H1 (cell line): ENCODE data around the gene HIC2. TPM values are rescaled to one million over a fixed set of nuclear protein-coding genes. Genes with fewer than 3 reads are reported as not detected.
"Not testable (repeated sequence)": the region's sequence is repeated elsewhere in the genome, so short reads cannot be mapped to it uniquely, and the experiment has no call there.

Experiments
- CTCF ChIA-PET: fragments of 300-600 bp; sonication (Branson Sonifier 250); formaldehyde crosslinking; loops from one replicate; lab custom pipeline; 2021; ENCODE audit not compliant: partially characterized antibody; lab: Charles Lee
- POLR2A ChIA-PET: fragments of 300-600 bp; sonication (Branson Sonifier 250); formaldehyde crosslinking; loops from one replicate; lab custom pipeline; 2021; ENCODE audit warnings: inconsistent platforms; ENCODE audit not compliant: partially characterized antibody; lab: Charles Lee
- DNase-seq, 2 experiments: peaks; one replicate each; pipeline versions ENCODE4 v3.0.0 to v3.0.0-alpha.2; 2010 to 2022; ENCODE audit warnings: low spot score in 2 of 2, low read depth in 1 of 2, mixed read lengths in 1 of 2
- FAIRE-seq: peaks from 2 replicates; lab custom pipeline; 2011; peaks lifted over from hg19 to GRCh38; lab: Jason Lieb, UNC
- H2AFZ ChIP-seq: 2 replicates; pipeline ENCODE4 v1.8.1; 2012; ENCODE audit warnings: low read length, inconsistent platforms
- H2AK5ac ChIP-seq: 2 replicates; pipeline ENCODE4 v1.6.1; 2013; ENCODE audit warnings: low read depth, low read length
- H2BK120ac ChIP-seq: replicated peaks from 2 replicates; pipeline ENCODE3; 2013; ENCODE audit warnings: low read depth, low read length, inconsistent platforms
- H2BK12ac ChIP-seq: 2 replicates; pipeline ENCODE4 v1.6.1; 2013; ENCODE audit warnings: low read depth, low read length
- H2BK15ac ChIP-seq: 2 replicates; pipeline ENCODE4 v1.6.1; 2013; ENCODE audit warnings: low read length
- H2BK20ac ChIP-seq: 2 replicates; pipeline ENCODE4 v1.6.1; 2013; ENCODE audit warnings: low read length
- H2BK5ac ChIP-seq: 2 replicates; pipeline ENCODE4 v1.6.1; 2013; ENCODE audit warnings: low read depth, low read length
- H3K14ac ChIP-seq: 2 replicates; pipeline ENCODE4 v1.6.1; 2013; ENCODE audit warnings: inconsistent platforms; ENCODE audit not compliant: insufficient read length
- H3K18ac ChIP-seq: 2 replicates; pipeline ENCODE4 v1.6.1; 2013; ENCODE audit warnings: low read length; ENCODE audit errors: extremely low read depth
- H3K23ac ChIP-seq: 2 replicates; pipeline ENCODE4 v1.6.1; 2013; ENCODE audit warnings: inconsistent platforms; ENCODE audit not compliant: insufficient read length
- H3K23me2 ChIP-seq: 2 replicates; pipeline ENCODE4 v1.6.1; 2013; ENCODE audit warnings: low read depth, low read length
- H3K27ac ChIP-seq: 2 replicates; pipeline ENCODE4 v1.6.1; 2011; ENCODE audit warnings: low read depth, low read length, inconsistent platforms
- H3K27me3 ChIP-seq, 4 experiments: replicated peaks in 1 of 4; 1 replicate in 1 of 4; 2 replicates in 3 of 4; pipeline versions ENCODE4 v1.6.1 to v1.8.1; 2011 to 2013; ENCODE audit warnings: low read length in 3 of 4, mild to moderate bottlenecking in 3 of 4, inconsistent platforms in 2 of 4, mixed read lengths in 2 of 4, moderate library complexity in 1 of 4; ENCODE audit not compliant: control insufficient read depth in 3 of 4, insufficient read depth in 3 of 4; ENCODE audit errors: extremely low read depth in 1 of 4
- H3K36me3 ChIP-seq, 4 experiments: 2 replicates each; pipeline versions ENCODE4 v1.6.1 to v1.8.1; 2011 to 2013; ENCODE audit warnings: mild to moderate bottlenecking in 4 of 4, low read length in 3 of 4, moderate library complexity in 2 of 4, control low read depth in 1 of 4, inconsistent platforms in 1 of 4; ENCODE audit not compliant: insufficient read depth in 4 of 4, control insufficient read depth in 2 of 4
- H3K4ac ChIP-seq: replicated peaks from 2 replicates; pipeline ENCODE3; 2013; ENCODE audit warnings: low read length, low read depth, mixed read lengths, inconsistent platforms; ENCODE audit not compliant: insufficient read length
- H3K4me1 ChIP-seq, 4 experiments: replicated peaks in 1 of 4; 1 replicate in 1 of 4; 2 replicates in 3 of 4; pipeline versions ENCODE4 v1.6.1 to v1.8.1; 2011 to 2013; ENCODE audit warnings: low read length in 3 of 4, inconsistent platforms in 2 of 4, mixed read lengths in 1 of 4; ENCODE audit not compliant: insufficient read depth in 4 of 4, control insufficient read depth in 3 of 4
- H3K4me2 ChIP-seq, 2 experiments: 2 replicates each; pipeline versions ENCODE4 v1.6.1 to v1.8.1; 2011 to 2013; ENCODE audit warnings: low read depth in 2 of 2, low read length in 2 of 2, control low read depth in 1 of 2, inconsistent platforms in 1 of 2, mild to moderate bottlenecking in 1 of 2; ENCODE audit not compliant: insufficient read depth in 1 of 2
- H3K4me3 ChIP-seq, 4 experiments: fragments of 200-600, 300-600 bp in 1 of 4; sonication (generic), shearing (Covaris generic), sonication (Bioruptor Twin) in 1 of 4; 2 replicates each; pipeline versions ENCODE4 v1.5.1 to v1.8.1; 2011 to 2016; ENCODE audit warnings: low read length in 4 of 4, low read depth in 3 of 4, control low read depth in 2 of 4, inconsistent platforms in 2 of 4, mild to moderate bottlenecking in 2 of 4, mixed read lengths in 1 of 4, moderate library complexity in 1 of 4; ENCODE audit not compliant: insufficient read depth in 2 of 4; ENCODE audit errors: extremely low read depth in 1 of 4
- H3K56ac ChIP-seq: replicated peaks from 2 replicates; pipeline ENCODE3; 2013; ENCODE audit warnings: low read depth, mild to moderate bottlenecking, mixed read lengths, low read length, inconsistent platforms; ENCODE audit not compliant: insufficient read length
- H3K79me1 ChIP-seq: 2 replicates; pipeline ENCODE4 v1.6.1; 2013; ENCODE audit warnings: low read depth, low read length, control low read depth
- H3K79me2 ChIP-seq, 2 experiments: 2 replicates each; pipeline versions ENCODE4 v1.6.1 to v1.8.1; 2012 to 2013; ENCODE audit warnings: low read length in 2 of 2, mild to moderate bottlenecking in 2 of 2, inconsistent platforms in 1 of 2; ENCODE audit not compliant: insufficient read depth in 2 of 2, control insufficient read depth in 1 of 2
- H3K9ac ChIP-seq, 4 experiments: replicated peaks in 1 of 4; 1 replicate in 1 of 4; 2 replicates in 3 of 4; pipeline versions ENCODE4 v1.6.1 to v1.8.1; 2011 to 2013; ENCODE audit warnings: low read depth in 3 of 4, low read length in 3 of 4, control low read depth in 2 of 4, mild to moderate bottlenecking in 2 of 4, moderate library complexity in 2 of 4, inconsistent platforms in 1 of 4; ENCODE audit errors: extremely low read depth in 1 of 4
- H3K9me3 ChIP-seq, 2 experiments: 2 replicates each; pipeline versions ENCODE4 v1.6.1 to v1.8.1; 2012 to 2013; ENCODE audit warnings: mild to moderate bottlenecking in 2 of 2, moderate library complexity in 2 of 2, control low read depth in 1 of 2, inconsistent platforms in 1 of 2, low read depth in 1 of 2, low read length in 1 of 2, mixed read lengths in 1 of 2; ENCODE audit not compliant: insufficient read depth in 2 of 2
- H4K20me1 ChIP-seq, 2 experiments: replicated peaks in 1 of 2; 2 replicates each; pipeline versions ENCODE3 to v1.8.1; 2011 to 2013; ENCODE audit warnings: inconsistent platforms in 2 of 2, low read length in 2 of 2, mild to moderate bottlenecking in 1 of 2; ENCODE audit not compliant: insufficient read depth in 2 of 2, control insufficient read depth in 1 of 2
- H4K5ac ChIP-seq: 2 replicates; pipeline ENCODE4 v1.6.1; 2013; ENCODE audit warnings: low read length, low read depth, mixed read lengths, inconsistent platforms; ENCODE audit not compliant: insufficient read length
- H4K8ac ChIP-seq: 2 replicates; pipeline ENCODE4 v1.8.0; 2013; ENCODE audit warnings: mild to moderate bottlenecking, moderate library complexity, low read length, inconsistent platforms; ENCODE audit not compliant: insufficient read depth; ENCODE audit errors: extremely low read depth
- H4K91ac ChIP-seq: replicated peaks from 2 replicates; pipeline ENCODE3; 2013; ENCODE audit warnings: low read length, mixed read lengths, inconsistent platforms; ENCODE audit not compliant: insufficient read length
- WGBS, 2 experiments: shearing (Covaris generic) in 1 of 2; methylation state at CpG; one replicate each; pipeline versions ENCODE4 v1.1.6 to v1.1.7; 2013 to 2015; ENCODE audit warnings: low lambda C conversion rate in 2 of 2, mixed read lengths in 2 of 2, inconsistent platforms in 1 of 2, low coverage in 1 of 2, missing lambda C conversion rate in 1 of 2; ENCODE audit not compliant: insufficient replicate concordance in 2 of 2, insufficient coverage in 1 of 2, insufficient read length in 1 of 2; ENCODE audit errors: extremely low coverage in 1 of 2, missing lambda C conversion rate in 1 of 2; 5-methylcytosine and 5-hydroxymethylcytosine counted together
- polyA plus RNA-seq, 7 experiments: library from polyadenylated mRNA; depleted of rRNA in 3 of 7; stranded (reverse) in 5 of 7; unstranded in 2 of 7; fragments of >200 nt in 5 of 7; fragments of 200-250 nt in 2 of 7; gene quantifications; 1 replicate in 5 of 7; 2 replicates in 1 of 7; 4 replicates in 1 of 7; pipeline versions ENCODE4 v1.2.1 to v1.2.3, GENCODE V29; 2011 to 2013; ENCODE audit warnings: missing spikeins in 2 of 7, mixed read lengths in 2 of 7
- total RNA-seq: library from RNA; stranded (reverse); fragmentation: NEBNext Ultra II Directional; extraction: Animal tissue kit (Norgen Biotek cat#: 25700); gene quantifications from 2 replicates; pipeline ENCODE4 v1.2.1, GENCODE V29; 2021

HIC2 gene
- total and polyA plus RNA-seq, 2 of the 8 experiments (the other 6 are each of a cell fraction or from before 2014, with no cell fraction given) = 8.0 to 21.9 TPM

DNA sequence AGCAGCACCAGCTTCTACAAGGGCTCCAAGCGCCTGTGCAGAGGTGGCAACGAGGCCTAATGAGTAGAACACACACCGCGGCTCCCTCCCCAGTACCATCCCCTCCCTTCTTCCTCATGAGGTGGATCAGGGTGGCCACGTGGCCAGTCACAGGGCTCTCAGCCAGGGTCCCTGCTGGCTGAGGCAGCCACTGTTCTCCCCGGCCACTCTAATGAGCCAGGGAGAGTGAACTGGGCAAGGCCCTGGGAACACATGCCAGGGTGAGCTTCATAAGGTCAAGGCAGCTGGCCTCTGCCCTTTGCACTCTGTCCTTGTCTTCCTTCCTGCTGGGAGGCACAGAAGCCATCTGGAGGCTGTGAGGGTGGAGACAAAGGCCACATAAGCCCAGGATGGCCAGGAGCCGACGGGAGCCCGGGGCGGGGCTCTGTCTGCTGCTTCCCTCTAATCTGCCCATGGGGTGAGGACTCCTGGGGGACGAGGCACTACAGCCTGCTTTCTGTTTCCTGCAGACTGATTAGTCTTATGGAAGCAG, 72.0 kb downstream of the HIC2 start:
- H3K23ac ChIP-seq, H2AK5ac ChIP-seq, H2BK5ac ChIP-seq, H4K91ac ChIP-seq, H3K4ac ChIP-seq, DNase-seq, H2AFZ ChIP-seq, H3K4me3 ChIP-seq, H3K9me3 ChIP-seq, H2BK120ac ChIP-seq, H4K8ac ChIP-seq, H3K27ac ChIP-seq, H3K23me2 ChIP-seq, POLR2A ChIA-PET, H3K4me1 ChIP-seq, H4K5ac ChIP-seq, H3K36me3 ChIP-seq, FAIRE-seq, H4K20me1 ChIP-seq, H3K4me2 ChIP-seq, H3K18ac ChIP-seq, H3K9ac ChIP-seq, H3K14ac ChIP-seq, H2BK12ac ChIP-seq, H2BK20ac ChIP-seq, H3K79me1 ChIP-seq, CTCF ChIA-PET, H3K79me2 ChIP-seq, H2BK15ac ChIP-seq, H3K56ac ChIP-seq, H3K27me3 ChIP-seq: not testable (repeated sequence)
- 80% methylated on average over 2 of the region's 11 CpGs; no CpG with 5 or more reads in 1 of the 2 experiments for WGBS, 2 experiments

GRCh38 chr22:21490556-21490955, 73.4 kb downstream of the HIC2 start:
- H2BK5ac ChIP-seq, H3K56ac ChIP-seq, H3K23me2 ChIP-seq, H2BK20ac ChIP-seq, H3K27ac ChIP-seq, H3K4me3 ChIP-seq, FAIRE-seq, H3K14ac ChIP-seq, H2AK5ac ChIP-seq, H4K20me1 ChIP-seq, H3K9me3 ChIP-seq, POLR2A ChIA-PET, H3K79me1 ChIP-seq, DNase-seq, H3K27me3 ChIP-seq, H3K9ac ChIP-seq, H3K23ac ChIP-seq, H3K79me2 ChIP-seq, H4K5ac ChIP-seq, H3K4me1 ChIP-seq, H3K4me2 ChIP-seq, H2BK120ac ChIP-seq, H2BK12ac ChIP-seq, H2AFZ ChIP-seq, H4K91ac ChIP-seq, H3K36me3 ChIP-seq, H3K4ac ChIP-seq, H3K18ac ChIP-seq, CTCF ChIA-PET, H4K8ac ChIP-seq, H2BK15ac ChIP-seq: not testable (repeated sequence)
- 100% methylated on average over 4 of the region's 6 CpGs; no CpG with 5 or more reads in 1 of the 2 experiments for WGBS, 2 experiments
